ENCODE measurements around the gene AMD1. TPM values are rescaled to one million over a fixed set of nuclear protein-coding genes. Genes with fewer than 3 reads are reported as not detected.

The AMD1 gene
- total RNA-seq = 32.9 and 52.0 TPM in 2 replicates

GRCh38 chr6:110873981-110874879 is at the start of gene AMD1:
Gene AMD1 (plus strand): TSS chr6:110874785. CDS start chr6:110875106, 321 bp downstream.

Other genes with a start within 250 kb of the AMD1 start
- gene CDK19, start 59.3 kb upstream of the AMD1 start, total RNA-seq = 6.5 and 11.2 TPM in 2 replicates
- gene GTF3C6, start 83.9 kb downstream of the AMD1 start, total RNA-seq = 31.3 and 48.7 TPM in 2 replicates
- gene RPF2, start 107.3 kb downstream of the AMD1 start, total RNA-seq = 20.7 and 26.3 TPM in 2 replicates
- not detected in 2 replicates for gene SLC16A10, start 212.7 kb downstream of the AMD1 start, total RNA-seq